Esophagus squamous epithelium (tissue), 4 donors: Measurements from ENCODE around the gene ALDH8A1.

Experiments used
- CTCF ChIP-seq, 6 experiments: fragments of 450-650 bp in 4 of 6; fragments of 200-600 bp in 2 of 6; sonication (generic) in 2 of 6; IDR thresholded peaks; one replicate each; pipeline ENCODE4 v1.5.1; 2016 to 2019; ENCODE audit warnings: antibody characterized with exemption in 6 of 6, mild to moderate bottlenecking in 4 of 6, moderate library complexity in 4 of 6
- POLR2A ChIP-seq, 4 donors: fragments of 450-650 bp; IDR thresholded peaks; one replicate each; pipeline ENCODE4 v1.6.1; 2017; ENCODE audit warnings: antibody characterized with exemption in 4 of 4, mild to moderate bottlenecking in 4 of 4, moderate library complexity in 3 of 4

GRCh38 chr6:134880487-134881190 is 69.3 kb downstream of the ALDH8A1 start:
- TF ChIP-seq CTCF (IDR thresholded peaks at IDR 0.05), result no peak
- TF ChIP-seq POLR2A (IDR thresholded peaks at IDR 0.05), result no peak
